ENCODE data around the gene SMIM45.

The SMIM45 gene

DNA sequence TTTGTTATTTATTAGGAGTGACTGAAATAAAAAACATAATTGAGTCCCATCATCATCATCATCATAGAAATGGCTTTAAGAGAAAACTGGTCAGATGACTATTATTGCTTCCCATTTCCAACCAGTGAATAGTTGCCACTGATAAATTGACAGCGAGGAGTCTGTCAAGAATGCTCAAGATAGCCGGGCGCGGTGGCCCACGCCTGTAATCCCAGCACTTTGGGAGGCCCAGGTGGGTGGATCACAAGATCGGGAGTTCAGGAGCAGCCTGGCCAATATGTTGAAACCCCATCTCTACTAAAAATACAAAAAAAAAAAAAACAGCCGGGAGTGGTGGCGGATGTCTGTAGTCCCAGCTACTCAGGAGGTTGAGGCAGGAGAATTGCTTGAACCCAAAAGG, 48.5 kb downstream of the SMIM45 start:
- no peaks in the 10 kb centered on the region for H4K20me1 ChIP-seq (ENCODE audit: low read length)
- no peak overlapping the region for H2AFZ ChIP-seq (ENCODE audit: low read length)
- H3K4me3 ChIP-seq (ENCODE audit: low read length): no peak overlapping the region
- DNase-seq (no peak), ATAC-seq (no peak)
- H3K27ac ChIP-seq (ENCODE audit: low read length): no peak overlapping the region
- H3K4me1 ChIP-seq (ENCODE audit: insufficient read depth, low read length): no peaks in the 10 kb centered on the region
- no peak overlapping the region for H3K4me2 ChIP-seq (ENCODE audit: low read length)
- BruUV-seq (replicated peaks): no TSS peak
- H3K79me2 ChIP-seq (ENCODE audit: low read length): no peaks in the 10 kb centered on the region
- intact Hi-C loops (cut with micrococcal nuclease): no loop called here
- H3K9me2 ChIP-seq (replicated peaks; ENCODE audit: low read length): no peaks in the 10 kb centered on the region
- ChIA-PET CTCF (no interaction called here), POLR2A (ENCODE audit: unreplicated experiment) (no interaction called here)
- no peak overlapping the region for H3K9ac ChIP-seq (ENCODE audit: low read length)
- TF ChIP-seq EZH2phosphoT487 (IDR thresholded peaks at IDR 0.05; ENCODE audit: borderline replicate concordance, low read length): no peak
- TF ChIP-seq, protein P1, sequence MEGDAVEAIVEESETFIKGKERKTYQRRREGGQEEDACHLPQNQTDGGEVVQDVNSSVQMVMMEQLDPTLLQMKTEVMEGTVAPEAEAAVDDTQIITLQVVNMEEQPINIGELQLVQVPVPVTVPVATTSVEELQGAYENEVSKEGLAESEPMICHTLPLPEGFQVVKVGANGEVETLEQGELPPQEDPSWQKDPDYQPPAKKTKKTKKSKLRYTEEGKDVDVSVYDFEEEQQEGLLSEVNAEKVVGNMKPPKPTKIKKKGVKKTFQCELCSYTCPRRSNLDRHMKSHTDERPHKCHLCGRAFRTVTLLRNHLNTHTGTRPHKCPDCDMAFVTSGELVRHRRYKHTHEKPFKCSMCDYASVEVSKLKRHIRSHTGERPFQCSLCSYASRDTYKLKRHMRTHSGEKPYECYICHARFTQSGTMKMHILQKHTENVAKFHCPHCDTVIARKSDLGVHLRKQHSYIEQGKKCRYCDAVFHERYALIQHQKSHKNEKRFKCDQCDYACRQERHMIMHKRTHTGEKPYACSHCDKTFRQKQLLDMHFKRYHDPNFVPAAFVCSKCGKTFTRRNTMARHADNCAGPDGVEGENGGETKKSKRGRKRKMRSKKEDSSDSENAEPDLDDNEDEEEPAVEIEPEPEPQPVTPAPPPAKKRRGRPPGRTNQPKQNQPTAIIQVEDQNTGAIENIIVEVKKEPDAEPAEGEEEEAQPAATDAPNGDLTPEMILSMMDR (conservative IDR thresholded peaks at IDR 0.05; ENCODE audit: low read depth, low read length): no peak
- TF ChIP-seq EZH2 (IDR thresholded peaks at IDR 0.05; ENCODE audit: low read length, unreplicated experiment): no peak
- no peaks in the 10 kb centered on the region for H3K9me3 ChIP-seq (ENCODE audit: low read length)
- H3K27me3 ChIP-seq (ENCODE audit: low read length): no peaks in the 10 kb centered on the region
- H3F3A ChIP-seq (ENCODE audit: low read length, unreplicated experiment): no peaks in the 10 kb centered on the region
- no peaks in the 10 kb centered on the region for H3K36me3 ChIP-seq (ENCODE audit: low read depth, low read length)

DNA sequence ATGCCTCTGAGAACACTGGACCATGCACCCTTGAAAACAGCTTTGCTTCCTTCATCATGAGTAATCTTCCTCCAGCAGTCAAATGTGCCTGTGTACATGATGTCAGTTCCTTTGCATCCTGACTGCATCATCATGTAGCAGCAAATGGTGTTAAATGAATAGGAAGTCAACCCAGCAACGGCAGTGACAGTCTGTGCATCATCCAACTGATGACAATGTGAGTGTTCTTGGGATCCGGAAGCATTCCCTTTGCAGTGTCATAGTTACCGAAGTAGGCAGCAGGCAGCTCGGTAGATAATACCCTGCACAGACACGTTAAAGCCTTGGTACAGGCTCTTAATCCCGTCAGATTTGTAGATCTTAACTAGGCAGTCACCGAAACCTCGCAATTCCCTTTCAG, 49.2 kb downstream of the SMIM45 start:
- intact Hi-C loops (cut with micrococcal nuclease): no loop called here
- Histone ChIP-seq H3K27me3 (ENCODE audit: low read length) (no peaks in the 10 kb centered on the region), H3K9me3 (ENCODE audit: low read length) (no peaks in the 10 kb centered on the region), H2AFZ (ENCODE audit: low read length) (no peak overlapping the region), H3F3A (ENCODE audit: low read length, unreplicated experiment) (no peaks in the 10 kb centered on the region), H3K9ac (ENCODE audit: low read length) (no peak overlapping the region), H3K79me2 (ENCODE audit: low read length) (no peaks in the 10 kb centered on the region), H3K4me1 (ENCODE audit: insufficient read depth, low read length) (no peaks in the 10 kb centered on the region), H4K20me1 (ENCODE audit: low read length) (no peaks in the 10 kb centered on the region), H3K27ac (ENCODE audit: low read length) (no peak overlapping the region), H3K4me3 (ENCODE audit: low read length) (no peak overlapping the region), H3K9me2 (replicated peaks; ENCODE audit: low read length) (no peaks in the 10 kb centered on the region), H3K4me2 (ENCODE audit: low read length) (no peak overlapping the region), H3K36me3 (ENCODE audit: low read depth, low read length) (no peaks in the 10 kb centered on the region)
- no peak for DNase-seq
- no TSS peak for BruUV-seq (replicated peaks)
- ATAC-seq: no peak
- CTCF ChIA-PET: no interaction called here
- TF ChIP-seq, protein P1 (conservative IDR thresholded peaks at IDR 0.05; ENCODE audit: low read depth, low read length): no peak
- TF ChIP-seq EZH2phosphoT487 (IDR thresholded peaks at IDR 0.05; ENCODE audit: borderline replicate concordance, low read length): no peak
- no peak for TF ChIP-seq EZH2 (IDR thresholded peaks at IDR 0.05; ENCODE audit: low read length, unreplicated experiment)
- POLR2A ChIA-PET (ENCODE audit: unreplicated experiment): no interaction called here

DNA sequence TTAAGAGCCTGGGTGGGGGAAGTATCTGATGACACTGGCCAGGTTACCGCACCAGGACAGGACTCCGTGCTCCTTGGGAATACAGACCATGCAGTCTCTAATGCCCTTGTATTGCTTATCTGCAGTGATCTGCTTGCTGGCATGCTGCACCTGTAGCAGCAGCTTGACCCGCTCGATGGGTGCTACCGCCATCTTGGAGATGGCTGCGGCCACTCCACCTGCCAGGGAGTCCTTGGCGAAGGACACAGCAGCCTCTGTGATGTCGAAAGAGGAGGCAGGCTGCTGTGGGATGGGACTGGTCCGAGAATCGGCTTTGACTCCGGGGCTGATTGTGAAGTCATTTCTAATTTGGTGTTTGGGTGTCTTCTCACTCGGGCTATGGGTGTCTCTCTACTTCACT, 49.8 kb downstream of the SMIM45 start:
- no peaks in the 10 kb centered on the region for H3K4me1 ChIP-seq (ENCODE audit: insufficient read depth, low read length)
- no peak overlapping the region for H3K27ac ChIP-seq (ENCODE audit: low read length)
- BruUV-seq (replicated peaks): no TSS peak
- no peak overlapping the region for H2AFZ ChIP-seq (ENCODE audit: low read length)
- ChIA-PET CTCF (no interaction called here), POLR2A (ENCODE audit: unreplicated experiment) (no interaction called here)
- H3K9ac ChIP-seq (ENCODE audit: low read length): no peak overlapping the region
- H3K9me2 ChIP-seq (replicated peaks; ENCODE audit: low read length): no peaks in the 10 kb centered on the region
- no peaks in the 10 kb centered on the region for H3K36me3 ChIP-seq (ENCODE audit: low read depth, low read length)
- no peak overlapping the region for H3K4me2 ChIP-seq (ENCODE audit: low read length)
- H3K79me2 ChIP-seq (ENCODE audit: low read length): no peaks in the 10 kb centered on the region
- no peaks in the 10 kb centered on the region for H4K20me1 ChIP-seq (ENCODE audit: low read length)
- H3F3A ChIP-seq (ENCODE audit: low read length, unreplicated experiment): no peaks in the 10 kb centered on the region
- DNase-seq: no peak
- no peak for ATAC-seq
- no peaks in the 10 kb centered on the region for H3K27me3 ChIP-seq (ENCODE audit: low read length)
- TF ChIP-seq EZH2 (IDR thresholded peaks at IDR 0.05; ENCODE audit: low read length, unreplicated experiment) (no peak), EZH2phosphoT487 (IDR thresholded peaks at IDR 0.05; ENCODE audit: borderline replicate concordance, low read length) (no peak)
- TF ChIP-seq, protein P1 (conservative IDR thresholded peaks at IDR 0.05; ENCODE audit: low read depth, low read length): no peak
- H3K4me3 ChIP-seq (ENCODE audit: low read length): no peak overlapping the region
- no peaks in the 10 kb centered on the region for H3K9me3 ChIP-seq (ENCODE audit: low read length)
- intact Hi-C loops (cut with micrococcal nuclease): no loop called here

Data from PC-3 (cell line).